Astrocyte (in vitro differentiated cells and primary cell): ENCODE measurements around the gene LAG3.

ENCODE experiments used
- CTCF ChIP-seq: IDR thresholded peaks from 2 replicates; pipeline ENCODE4 v1.5.1; 2011; ENCODE audit warnings: low read depth, mild to moderate bottlenecking, inconsistent platforms, low read length, moderate library complexity; ENCODE audit not compliant: insufficient read depth
- EZH2 ChIP-seq: IDR thresholded peaks from 2 replicates; pipeline ENCODE4 v1.6.1; 2012; ENCODE audit warnings: mild to moderate bottlenecking, low read length, inconsistent platforms; ENCODE audit not compliant: insufficient read depth

- TF ChIP-seq EZH2: no peak
- no peak for TF ChIP-seq CTCF
Observed at GRCh38 chr12:6818222-6818621, 45.9 kb downstream of the LAG3 start.
